ENCODE results near the gene MLLT10. TPM values are rescaled to one million over a fixed set of nuclear protein-coding genes. Genes with fewer than 3 reads are reported as not detected.

Gene MLLT10
- total RNA-seq, 1 experiment from 2014 or later: 72.3 TPM

DNA sequence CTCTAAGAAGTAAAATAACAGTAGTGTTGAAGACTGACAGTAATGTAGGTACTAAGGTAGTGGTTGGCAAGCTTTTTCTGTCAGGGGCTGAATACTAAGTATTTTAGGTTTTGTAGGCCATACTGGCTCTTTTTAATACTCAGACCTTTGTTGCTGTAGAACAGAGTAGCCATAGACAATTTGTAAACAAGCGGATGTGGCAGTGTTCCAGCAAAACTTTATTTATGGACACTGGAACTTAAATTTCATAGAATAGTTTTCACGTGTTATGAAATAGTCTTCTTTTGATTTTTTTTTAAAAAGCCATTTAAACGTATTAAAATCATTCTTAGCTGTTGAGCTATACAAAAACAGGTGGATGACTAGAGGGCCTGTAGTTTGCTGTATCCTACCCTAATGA, 121.2 kb downstream of the MLLT10 start:
- no peaks in the 10 kb centered on the region for H3K9me3 Mint-ChIP-seq
- no peak overlapping the region for H3K23ac ChIP-seq (ENCODE audit: insufficient read length, low read depth, low read length)
- H3K4me1 Mint-ChIP-seq: peaks cover 0 to 3% of the 10 kb centered on the region in 2 experiments; a peak in 2 of 4 replicates
- no CpG with 5 or more reads among the region's 3 CpGs for WGBS (ENCODE audit: extremely low coverage, insufficient read length, low lambda C conversion rate)
- H3T11ph ChIP-seq (ENCODE audit: low read length): no peak overlapping the region
- H3K4me3 Mint-ChIP-seq: no peak overlapping the region
- DNase-seq: no peak
- no peak overlapping the region for H2AFZ ChIP-seq (ENCODE audit: low read length)
- no peak overlapping the region for H2BK12ac ChIP-seq (ENCODE audit: insufficient read length, low read depth, low read length)
- no peak overlapping the region for H2BK20ac ChIP-seq (ENCODE audit: low read depth, low read length, poor library complexity, severe bottlenecking)
- H3K79me2 ChIP-seq (ENCODE audit: insufficient read depth, low read length): no peaks in the 10 kb centered on the region; the same call in 1 of the 2 replicates
- no peak overlapping the region for H2BK15ac ChIP-seq (ENCODE audit: low read depth, low read length)
- peaks cover 6% of the 10 kb centered on the region for H3K79me1 ChIP-seq (ENCODE audit: insufficient read depth, low read depth, low read length, poor library complexity, severe bottlenecking)
- H3K9me3 ChIP-seq (ENCODE audit: control insufficient read depth, low read depth, low read length): no peaks in the 10 kb centered on the region
- peaks cover 0 to 2% (median 0%) of the 10 kb centered on the region in 3 experiments; a peak in 2 of 7 replicates for H3K36me3 Mint-ChIP-seq (ENCODE audit: insufficient read depth in 1 of 3, low read depth in 3 of 3)
- H3K4me1 ChIP-seq (ENCODE audit: insufficient read depth, low read length): no peaks in the 10 kb centered on the region
- H3K18ac ChIP-seq (ENCODE audit: insufficient read length, low read depth, low read length): no peak overlapping the region
- H3K14ac ChIP-seq (ENCODE audit: insufficient read depth, low read length): no peak overlapping the region
- no peak overlapping the region for H3K56ac ChIP-seq (ENCODE audit: insufficient read length, low read depth, low read length)
- H2BK120ac ChIP-seq (ENCODE audit: low read depth, low read length, poor library complexity, severe bottlenecking): no peak overlapping the region
- H2AK5ac ChIP-seq (ENCODE audit: insufficient read length, low read length): no peak overlapping the region
- TF ChIP-seq, protein P1, sequence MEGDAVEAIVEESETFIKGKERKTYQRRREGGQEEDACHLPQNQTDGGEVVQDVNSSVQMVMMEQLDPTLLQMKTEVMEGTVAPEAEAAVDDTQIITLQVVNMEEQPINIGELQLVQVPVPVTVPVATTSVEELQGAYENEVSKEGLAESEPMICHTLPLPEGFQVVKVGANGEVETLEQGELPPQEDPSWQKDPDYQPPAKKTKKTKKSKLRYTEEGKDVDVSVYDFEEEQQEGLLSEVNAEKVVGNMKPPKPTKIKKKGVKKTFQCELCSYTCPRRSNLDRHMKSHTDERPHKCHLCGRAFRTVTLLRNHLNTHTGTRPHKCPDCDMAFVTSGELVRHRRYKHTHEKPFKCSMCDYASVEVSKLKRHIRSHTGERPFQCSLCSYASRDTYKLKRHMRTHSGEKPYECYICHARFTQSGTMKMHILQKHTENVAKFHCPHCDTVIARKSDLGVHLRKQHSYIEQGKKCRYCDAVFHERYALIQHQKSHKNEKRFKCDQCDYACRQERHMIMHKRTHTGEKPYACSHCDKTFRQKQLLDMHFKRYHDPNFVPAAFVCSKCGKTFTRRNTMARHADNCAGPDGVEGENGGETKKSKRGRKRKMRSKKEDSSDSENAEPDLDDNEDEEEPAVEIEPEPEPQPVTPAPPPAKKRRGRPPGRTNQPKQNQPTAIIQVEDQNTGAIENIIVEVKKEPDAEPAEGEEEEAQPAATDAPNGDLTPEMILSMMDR (conservative IDR thresholded peaks at IDR 0.05): no peak
- H2BK5ac ChIP-seq (ENCODE audit: insufficient read length, low read length): no peak overlapping the region
- no peaks in the 10 kb centered on the region for H4K20me1 ChIP-seq (ENCODE audit: control insufficient read depth, insufficient read depth, insufficient read length)
- no peak overlapping the region for H4K91ac ChIP-seq (ENCODE audit: insufficient read length, low read depth, low read length)
- H3K23me2 ChIP-seq (ENCODE audit: insufficient read length, low read depth, low read length, poor library complexity, severe bottlenecking): no peaks in the 10 kb centered on the region
- H3K9ac ChIP-seq (ENCODE audit: extremely low read depth, insufficient read length, low read length): no peak overlapping the region
- no peak overlapping the region for H4K5ac ChIP-seq (ENCODE audit: insufficient read length, low read depth, low read length)
- no peak overlapping the region for H3K27ac ChIP-seq (ENCODE audit: insufficient read length, low read depth, low read length)
- no peak overlapping the region for H3K27ac Mint-ChIP-seq
- no peaks in the 10 kb centered on the region for H3K27me3 Mint-ChIP-seq (ENCODE audit: low read depth)
- H3K27me3 ChIP-seq (ENCODE audit: insufficient read depth, low read length): no peaks in the 10 kb centered on the region
- no peak overlapping the region for H3K4ac ChIP-seq (ENCODE audit: low read depth, low read length)
- H4K8ac ChIP-seq (replicated peaks; ENCODE audit: insufficient read length, low read depth, low read length): no peak overlapping the region
- H3K4me2 ChIP-seq (ENCODE audit: insufficient read depth, insufficient read length, low read length): no peak overlapping the region
